Astrocyte (in vitro differentiated cells and primary cell): ENCODE measurements around the gene NFAT5.

Experiments used
- EZH2 ChIP-seq: IDR thresholded peaks from 2 replicates; pipeline ENCODE4 v1.6.1; 2012; ENCODE audit warnings: mild to moderate bottlenecking, low read length, inconsistent platforms; ENCODE audit not compliant: insufficient read depth
- TF ChIP-seq, protein P1 (sequence below): IDR thresholded peaks from 2 replicates; pipeline ENCODE4 v1.5.1; 2011; ENCODE audit warnings: low read depth, mild to moderate bottlenecking, inconsistent platforms, low read length, moderate library complexity; ENCODE audit not compliant: insufficient read depth

DNA sequence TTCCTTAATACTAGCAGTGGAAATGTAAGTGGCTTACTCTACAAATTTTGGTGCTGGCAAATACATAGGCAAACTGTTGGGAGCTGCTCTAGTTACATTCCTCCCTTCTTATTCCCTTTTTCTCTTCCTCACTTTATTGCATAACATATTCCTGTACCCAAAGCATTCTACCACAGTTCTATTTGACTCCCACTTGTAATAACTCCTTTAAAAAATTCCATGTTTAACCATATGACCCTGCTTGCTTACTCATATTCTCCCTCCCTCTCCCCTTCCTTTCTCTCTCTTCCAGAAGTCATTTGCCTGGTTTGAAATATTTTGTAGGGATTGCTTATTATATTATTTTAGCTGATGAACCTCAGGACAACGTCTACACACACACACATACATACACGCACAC lies 137.9 kb downstream of the NFAT5 start:
- TF ChIP-seq EZH2 = no peak
- TF ChIP-seq, protein P1, sequence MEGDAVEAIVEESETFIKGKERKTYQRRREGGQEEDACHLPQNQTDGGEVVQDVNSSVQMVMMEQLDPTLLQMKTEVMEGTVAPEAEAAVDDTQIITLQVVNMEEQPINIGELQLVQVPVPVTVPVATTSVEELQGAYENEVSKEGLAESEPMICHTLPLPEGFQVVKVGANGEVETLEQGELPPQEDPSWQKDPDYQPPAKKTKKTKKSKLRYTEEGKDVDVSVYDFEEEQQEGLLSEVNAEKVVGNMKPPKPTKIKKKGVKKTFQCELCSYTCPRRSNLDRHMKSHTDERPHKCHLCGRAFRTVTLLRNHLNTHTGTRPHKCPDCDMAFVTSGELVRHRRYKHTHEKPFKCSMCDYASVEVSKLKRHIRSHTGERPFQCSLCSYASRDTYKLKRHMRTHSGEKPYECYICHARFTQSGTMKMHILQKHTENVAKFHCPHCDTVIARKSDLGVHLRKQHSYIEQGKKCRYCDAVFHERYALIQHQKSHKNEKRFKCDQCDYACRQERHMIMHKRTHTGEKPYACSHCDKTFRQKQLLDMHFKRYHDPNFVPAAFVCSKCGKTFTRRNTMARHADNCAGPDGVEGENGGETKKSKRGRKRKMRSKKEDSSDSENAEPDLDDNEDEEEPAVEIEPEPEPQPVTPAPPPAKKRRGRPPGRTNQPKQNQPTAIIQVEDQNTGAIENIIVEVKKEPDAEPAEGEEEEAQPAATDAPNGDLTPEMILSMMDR = no peak
